Upper lobe of right lung (tissue), 1 donor: ENCODE results near the gene SLC38A9. TPM values are rescaled to one million over a fixed set of nuclear protein-coding genes. Genes with fewer than 3 reads are reported as not detected.
A peak's percentile ranks its signal among the peaks of the same experiment; 100 is the strongest.

Experiments
- ATAC-seq: fragments of 200-7000 bp; cut with Tn5 transposase; one replicate; pipeline ENCODE4 v1.9.1; 2020; ENCODE audit warnings: mild to moderate bottlenecking, moderate library complexity
- DNase-seq: peaks from one replicate; pipeline ENCODE4 v3.0.0-alpha.2; 2020
- H3K27ac ChIP-seq: fragments of 200-600 bp; one replicate; pipeline ENCODE4 v1.8.0; 2022
- H3K27me3 ChIP-seq: fragments of 200-600 bp; one replicate; pipeline ENCODE4 v1.8.0; 2022; ENCODE audit warnings: mild to moderate bottlenecking
- H3K36me3 ChIP-seq: fragments of 200-600 bp; one replicate; pipeline ENCODE4 v1.8.0; 2022
- H3K4me1 ChIP-seq: fragments of 200-600 bp; one replicate; pipeline ENCODE4 v1.8.0; 2022
- H3K4me3 ChIP-seq: fragments of 200-600 bp; one replicate; pipeline ENCODE4 v1.8.0; 2022; ENCODE audit warnings: mild to moderate bottlenecking
- H3K9me3 ChIP-seq: fragments of 200-600 bp; one replicate; pipeline ENCODE4 v1.8.0; 2022
- CTCF ChIP-seq: fragments of 200-600 bp; IDR thresholded peaks from one replicate; pipeline ENCODE4 v1.8.0; 2022; ENCODE audit warnings: antibody characterized with exemption
- intact Hi-C: fragments of 100-400 bp; cut with DNase I; formaldehyde crosslinking; loops from one replicate; pipeline ENCODE4 v1.11.0; 2022
- total RNA-seq: library from RNA; stranded (reverse); fragmentation: NEBNext Ultra II Directional; extraction: Animal tissue kit (Norgen Biotek cat#: 25700); gene quantifications from one replicate; pipeline ENCODE4 v1.2.1, GENCODE V29; 2021
- donor health status: DM: no; HTN: yes; CAD: no; lungs with severe emphysema.

The SLC38A9 gene
- total RNA-seq, 1 donor from 2014 or later = 24.7 TPM

- Histone ChIP-seq H3K9me3 (no peaks in the 10 kb centered on the region), H3K4me1 (peaks cover 29% of the 10 kb centered on the region), H3K4me3 (no peak overlapping the region), H3K36me3 (no peaks in the 10 kb centered on the region), H3K27ac (peak overlapping the region; percentile 11), H3K27me3 (no peaks in the 10 kb centered on the region)
- intact Hi-C loops = no loop called here
- DNase-seq (no peak), ATAC-seq (no peak)
- TF ChIP-seq CTCF = no peak
Observed at GRCh38 chr5:55634866-55635265, 77.3 kb downstream of the SLC38A9 start.

- Histone ChIP-seq H3K36me3 (no peaks in the 10 kb centered on the region), H3K9me3 (no peaks in the 10 kb centered on the region), H3K4me3 (peak overlapping the region; percentile 9), H3K27me3 (no peaks in the 10 kb centered on the region), H3K27ac (peak overlapping the region; percentile 64), H3K4me1 (peaks cover 29% of the 10 kb centered on the region)
- no peak for TF ChIP-seq CTCF
- ATAC-seq = no peak
- intact Hi-C loops = no loop called here
- DNase-seq = no peak
Observed at GRCh38 chr5:55634209-55634805, 77.8 kb downstream of the SLC38A9 start.

- no peaks in the 10 kb centered on the region for H3K36me3 ChIP-seq
- H3K9me3 ChIP-seq = no peaks in the 10 kb centered on the region
- DNase-seq (no peak), ATAC-seq (peak; percentile 60)
- H3K27me3 ChIP-seq = no peaks in the 10 kb centered on the region
- H3K27ac ChIP-seq = peak overlapping the region; percentile 64
- intact Hi-C loops = no loop called here
- peaks cover 29% of the 10 kb centered on the region for H3K4me1 ChIP-seq
- TF ChIP-seq CTCF = no peak
- peak overlapping the region; percentile 9 for H3K4me3 ChIP-seq
Observed at GRCh38 chr5:55633574-55634208, 78.4 kb downstream of the SLC38A9 start.

- DNase-seq (no peak), ATAC-seq (no peak)
- Histone ChIP-seq H3K4me3 (no peak overlapping the region), H3K36me3 (no peaks in the 10 kb centered on the region), H3K27me3 (no peaks in the 10 kb centered on the region), H3K4me1 (peaks cover 27% of the 10 kb centered on the region), H3K9me3 (no peaks in the 10 kb centered on the region), H3K27ac (no peak overlapping the region)
- intact Hi-C loops = no loop called here
- TF ChIP-seq CTCF = no peak
Observed at GRCh38 chr5:55629815-55630214, 82.3 kb downstream of the SLC38A9 start.

GRCh38 chr5:55626790-55627189, 85.3 kb downstream of the SLC38A9 start:
- no peaks in the 10 kb centered on the region for H3K9me3 ChIP-seq
- H3K4me1 ChIP-seq = peaks cover 13% of the 10 kb centered on the region
- no peaks in the 10 kb centered on the region for H3K36me3 ChIP-seq
- TF ChIP-seq CTCF = no peak
- intact Hi-C loops = no loop called here
- no peaks in the 10 kb centered on the region for H3K27me3 ChIP-seq
- no peak for ATAC-seq
- H3K27ac ChIP-seq = no peak overlapping the region
- DNase-seq = no peak
- H3K4me3 ChIP-seq = no peak overlapping the region
